Spinal cord (tissue), 10 donors: Measurements from ENCODE around the gene TMEM184A. TPM values are rescaled to one million over a fixed set of nuclear protein-coding genes. Genes with fewer than 3 reads are reported as not detected.

Source experiments
- DNase-seq, 6 donors: peaks; one replicate each; pipeline versions ENCODE4 v3.0.0 to v3.0.0-alpha.2; 2013 to 2015; ENCODE audit warnings: low spot score in 6 of 6, low read depth in 4 of 6
- H3K27ac ChIP-seq: one replicate; pipeline ENCODE4 v1.5.1; 2013; ENCODE audit warnings: low read depth, low read length, control low read depth
- H3K27me3 ChIP-seq: one replicate; pipeline ENCODE4 v1.6.1; 2013; ENCODE audit warnings: low read length; ENCODE audit not compliant: control insufficient read depth, insufficient read depth
- H3K36me3 ChIP-seq: one replicate; pipeline ENCODE4 v1.6.1; 2013; ENCODE audit warnings: low read length; ENCODE audit not compliant: control insufficient read depth, insufficient read depth
- H3K4me1 ChIP-seq: one replicate; pipeline ENCODE4 v1.6.1; 2013; ENCODE audit warnings: low read length; ENCODE audit not compliant: control insufficient read depth, insufficient read depth
- H3K4me3 ChIP-seq: one replicate; pipeline ENCODE4 v1.5.1; 2013; ENCODE audit warnings: low read depth, low read length, control low read depth
- H3K9me3 ChIP-seq: one replicate; pipeline ENCODE4 v1.6.1; 2013; ENCODE audit warnings: low read length; ENCODE audit not compliant: control insufficient read depth, insufficient read depth
- WGBS: methylation state at CpG from one replicate; pipeline ENCODE4 v1.1.5; 2013; ENCODE audit warnings: missing lambda C conversion rate; ENCODE audit not compliant: insufficient coverage; 5-methylcytosine and 5-hydroxymethylcytosine counted together
- long read RNA-seq, 4 donors: transcript quantifications; one replicate each; lab custom pipeline, GENCODE V29; 2026
- polyA plus RNA-seq, 2 donors: library from polyadenylated mRNA; unstranded; fragments of 120-200 nt; gene quantifications; one replicate each; pipeline ENCODE4 v1.2.1, GENCODE V29; 2013; ENCODE audit not compliant: insufficient read length in 2 of 2
- total RNA-seq, 2 donors: library from RNA; depleted of rRNA in 1 of 2; stranded (reverse); fragments of 120-200 nt in 1 of 2; fragments of >200 nt in 1 of 2; gene quantifications; one replicate each; pipeline versions ENCODE4 v1.2.3 to v1.2.4, GENCODE V29; 2013 to 2014
- donor health status: healthy.

The TMEM184A gene
- total RNA-seq (under 1 TPM; 0.20 to 0.33 TPM), polyA plus RNA-seq (1 to 10 TPM in 1 of 2 donors, under 1 TPM in 1; 0.74 to 2.3 TPM)
- long read RNA-seq, donor 1, partial matches to known transcripts, result 6 of 6 reads
- long read RNA-seq, donor 1, other reads (novel, unspliced or antisense), result 0 of 6 reads
- long read RNA-seq, donor 2, result 0 reads
- long read RNA-seq, donor 3, result 0 reads
- long read RNA-seq, donor 4, result 0 reads

DNA sequence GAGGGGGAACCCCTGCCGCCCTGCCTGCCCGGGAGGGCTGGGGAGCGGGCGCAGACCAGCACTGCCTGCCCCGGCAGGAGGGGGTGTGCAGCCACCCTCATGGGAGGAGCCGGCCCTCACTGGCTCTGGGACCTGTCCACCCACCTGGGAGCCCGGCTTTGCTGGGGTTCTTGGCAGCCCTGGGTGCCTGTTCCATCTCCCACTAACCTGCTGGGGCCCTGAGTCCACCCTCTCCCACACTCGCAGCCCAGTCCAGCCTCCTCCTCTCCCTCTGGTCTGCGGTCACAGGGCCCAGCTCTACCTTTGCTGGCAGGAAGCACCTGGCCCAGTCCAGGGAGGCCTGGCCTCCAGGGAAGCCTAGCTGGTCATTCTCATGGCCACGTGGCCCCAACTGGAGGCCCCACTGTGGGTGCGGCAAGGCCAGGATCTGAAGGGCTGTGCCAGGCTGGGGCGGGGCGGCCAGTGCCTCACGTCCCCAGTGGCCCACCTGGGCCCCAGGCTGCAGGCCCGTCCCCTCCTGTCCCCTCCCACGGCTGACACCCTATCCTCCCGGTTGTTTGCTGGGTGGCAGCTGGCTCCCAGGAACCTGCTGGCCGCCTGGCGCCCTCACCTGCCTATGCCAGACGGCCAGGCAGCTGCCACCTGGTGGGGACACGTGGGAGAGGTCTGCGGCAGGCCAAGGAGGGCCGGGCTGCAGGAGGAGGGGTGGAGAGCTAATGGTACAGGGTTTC lies at the start of gene TMEM184A:
Gene TMEM184A (minus strand): TSS at position 393 of the 731 bp plus-strand sequence. CDS start 721 bp downstream, outside the sequence.
- Histone ChIP-seq H3K36me3 (peaks cover 19% of the 10 kb centered on the region), H3K27me3 (no peaks in the 10 kb centered on the region), H3K27ac (no peak within 1 kb of the TSS), H3K4me1 (peaks cover 10% of the 10 kb centered on the region), H3K4me3 (no peak within 1 kb of the TSS), H3K9me3 (no peaks in the 10 kb centered on the region)
- DNase-seq, result peak in 1 of 6 donors; percentile 59
- 57% methylated on average over 23 of the region's 23 CpGs for WGBS

DNA sequence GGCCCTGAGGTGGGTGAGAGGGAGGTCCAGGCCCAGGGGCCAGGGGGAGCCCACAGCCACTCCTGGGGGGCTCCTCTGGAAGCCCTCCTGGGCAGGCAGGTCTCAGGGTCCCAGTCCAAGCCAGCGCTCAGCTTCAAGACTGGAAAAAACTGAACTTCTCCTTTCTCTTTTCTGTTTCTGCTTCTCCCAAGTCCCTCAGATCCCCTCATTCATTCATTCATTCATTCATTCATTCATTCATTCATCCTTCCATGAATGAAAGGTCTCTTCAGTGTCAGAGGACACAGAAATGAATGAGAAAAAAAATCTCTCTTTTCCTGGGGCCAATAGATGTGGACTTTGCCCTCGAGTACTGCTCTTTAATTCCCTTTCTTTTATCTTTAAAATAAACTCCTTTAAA lies 48.4 kb upstream of the TMEM184A start:
- Histone ChIP-seq H3K9me3 (no peaks in the 10 kb centered on the region), H3K4me1 (peaks cover 11% of the 10 kb centered on the region), H3K27ac (no peak overlapping the region), H3K4me3 (no peak overlapping the region), H3K36me3 (no peaks in the 10 kb centered on the region), H3K27me3 (peaks cover 2% of the 10 kb centered on the region)
- no peak for DNase-seq
- no CpG with 5 or more reads among the region's 2 CpGs for WGBS

DNA sequence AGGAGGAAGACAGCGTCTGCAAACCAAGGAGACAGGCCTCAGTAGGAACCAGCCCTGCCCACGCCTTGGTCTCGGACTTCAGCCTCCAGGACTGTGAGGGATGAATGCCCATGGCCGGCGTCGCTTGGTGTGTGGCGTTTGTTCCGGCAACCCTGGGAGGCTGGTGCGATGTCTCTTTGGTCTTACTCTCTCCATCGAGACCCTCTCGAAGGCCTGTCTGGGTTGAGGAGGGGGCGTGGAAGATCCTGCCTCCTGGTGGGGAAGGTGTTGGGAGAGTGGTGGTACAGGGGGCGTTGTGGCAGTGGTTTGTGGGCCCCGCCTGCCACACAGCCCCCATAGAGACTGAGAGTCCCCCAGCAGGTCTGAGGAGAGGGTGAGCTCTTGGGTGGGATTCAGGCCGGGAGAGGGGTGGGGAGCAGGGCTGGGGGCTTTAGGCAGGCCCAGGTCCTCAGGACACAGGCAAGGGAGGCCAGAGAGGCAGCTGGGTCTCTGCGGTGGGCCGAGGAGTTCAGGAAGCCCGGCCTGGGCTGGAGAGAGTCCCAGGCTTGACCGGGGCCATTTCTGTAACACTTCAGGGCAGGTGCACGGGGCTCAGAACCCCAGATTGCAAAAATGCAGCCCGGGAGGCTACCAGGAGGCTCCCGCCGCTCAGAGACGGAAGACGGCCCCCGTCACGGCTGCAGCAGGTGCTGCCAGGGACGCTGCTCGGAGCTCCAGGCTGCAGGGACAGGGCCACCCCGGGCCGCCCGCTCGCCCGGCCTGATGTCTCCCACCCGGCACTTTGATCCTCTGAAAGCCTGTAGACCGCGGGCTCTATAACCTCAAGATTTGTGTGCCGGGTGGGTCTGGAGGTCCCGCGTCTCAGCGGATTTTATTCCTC lies 47.6 kb upstream of the TMEM184A start:
- DNase-seq, result no peak
- Histone ChIP-seq H3K36me3 (no peaks in the 10 kb centered on the region), H3K27me3 (peaks cover 2% of the 10 kb centered on the region), H3K4me1 (peaks cover 11% of the 10 kb centered on the region), H3K27ac (no peak overlapping the region), H3K9me3 (no peaks in the 10 kb centered on the region), H3K4me3 (no peak overlapping the region)
- WGBS, result 66% methylated on average over 37 of the region's 41 CpGs

DNA sequence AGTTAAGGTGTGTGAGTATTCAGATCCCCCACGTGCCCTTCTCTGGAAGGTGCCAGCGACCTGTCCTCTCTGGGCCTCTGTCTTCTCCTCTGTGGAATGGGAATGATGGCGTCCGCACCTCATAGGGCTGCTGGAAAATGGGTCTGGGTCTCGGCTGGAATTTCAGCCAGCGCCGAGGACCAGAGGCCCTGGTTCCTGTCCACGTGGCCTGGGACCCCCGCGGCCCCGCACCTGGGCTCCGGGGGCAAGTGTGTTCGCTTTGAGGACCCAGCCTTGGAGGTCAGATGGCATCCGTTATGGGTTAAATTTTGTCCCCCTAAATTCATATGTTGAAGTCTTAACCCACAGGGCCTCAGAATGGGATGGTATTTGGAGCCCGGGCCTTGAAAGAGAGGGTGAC lies 46.4 kb upstream of the TMEM184A start:
- H3K4me1 ChIP-seq, result peaks cover 6% of the 10 kb centered on the region
- no peaks in the 10 kb centered on the region for H3K9me3 ChIP-seq
- WGBS, result 95% methylated on average over 15 of the region's 15 CpGs
- H3K4me3 ChIP-seq, result no peak overlapping the region
- DNase-seq, result no peak
- H3K27ac ChIP-seq, result no peak overlapping the region
- no peaks in the 10 kb centered on the region for H3K36me3 ChIP-seq
- peaks cover 2% of the 10 kb centered on the region for H3K27me3 ChIP-seq

DNA sequence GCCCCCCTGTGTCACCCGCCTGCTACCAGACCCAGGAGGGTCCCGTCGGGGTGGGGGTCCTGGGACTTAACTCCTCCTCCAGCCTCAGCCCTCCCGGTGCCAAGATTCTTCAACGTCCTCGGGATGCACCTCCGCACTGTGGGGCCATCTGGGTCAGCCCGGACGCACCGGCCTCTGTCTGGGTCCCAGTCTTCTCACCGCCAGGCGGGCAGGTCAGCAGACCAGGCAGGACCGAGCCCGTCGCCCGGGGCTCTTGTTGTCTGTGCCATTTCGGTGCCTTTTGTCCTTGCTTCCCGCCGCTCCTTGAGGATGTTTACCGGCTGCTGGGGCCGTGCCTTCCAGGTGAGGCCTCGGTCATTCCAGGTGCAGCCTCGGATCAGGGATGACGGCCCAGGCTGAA lies 46.0 kb upstream of the TMEM184A start:
- Histone ChIP-seq H3K4me3 (no peak overlapping the region), H3K36me3 (no peaks in the 10 kb centered on the region), H3K9me3 (no peaks in the 10 kb centered on the region), H3K27me3 (peaks cover 2% of the 10 kb centered on the region), H3K4me1 (peaks cover 6% of the 10 kb centered on the region), H3K27ac (no peak overlapping the region)
- no peak for DNase-seq
- 81% methylated on average over 24 of the region's 24 CpGs for WGBS

DNA sequence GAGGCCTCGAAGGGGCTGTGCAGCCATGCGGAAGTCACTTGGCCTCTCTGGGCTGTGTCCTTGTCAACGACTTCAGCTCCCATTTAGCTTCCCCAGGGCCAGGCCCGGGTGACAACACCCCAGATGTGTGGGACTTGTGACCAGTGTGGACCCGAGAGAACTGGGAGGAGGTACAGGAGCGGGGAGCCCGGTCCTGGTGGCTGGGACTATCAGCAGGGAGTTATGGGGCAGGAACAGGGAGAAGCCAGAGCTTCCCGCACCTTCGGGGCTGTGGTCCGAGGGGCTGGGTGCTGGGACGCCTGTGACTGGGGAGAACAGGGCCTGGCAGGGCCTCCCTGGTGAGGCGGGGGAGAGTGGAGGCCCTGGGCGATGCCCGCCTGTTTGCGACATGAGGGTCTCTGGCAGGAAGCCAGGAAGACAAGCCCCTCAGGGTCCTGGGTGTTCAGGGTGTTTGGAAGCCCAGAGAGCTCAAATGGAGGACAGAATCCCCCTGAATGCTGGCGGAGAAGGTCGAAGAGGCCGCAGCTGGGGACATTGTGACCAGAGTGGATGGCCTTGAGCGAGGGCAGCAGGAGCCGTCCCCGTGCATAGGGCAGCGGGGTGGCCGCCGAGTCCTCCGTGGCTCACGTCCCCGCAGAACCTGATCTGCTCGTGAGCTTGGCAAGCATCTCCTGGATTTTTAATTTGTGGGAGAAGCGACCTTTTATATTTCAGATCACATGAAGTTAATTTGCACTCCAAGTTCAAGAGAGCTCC lies 43.8 kb upstream of the TMEM184A start:
- no peak for DNase-seq
- Histone ChIP-seq H3K36me3 (no peaks in the 10 kb centered on the region), H3K4me1 (peaks cover 6% of the 10 kb centered on the region), H3K9me3 (no peaks in the 10 kb centered on the region), H3K27me3 (no peaks in the 10 kb centered on the region), H3K4me3 (no peak overlapping the region), H3K27ac (no peak overlapping the region)
- 79% methylated on average over 29 of the region's 29 CpGs for WGBS

DNA sequence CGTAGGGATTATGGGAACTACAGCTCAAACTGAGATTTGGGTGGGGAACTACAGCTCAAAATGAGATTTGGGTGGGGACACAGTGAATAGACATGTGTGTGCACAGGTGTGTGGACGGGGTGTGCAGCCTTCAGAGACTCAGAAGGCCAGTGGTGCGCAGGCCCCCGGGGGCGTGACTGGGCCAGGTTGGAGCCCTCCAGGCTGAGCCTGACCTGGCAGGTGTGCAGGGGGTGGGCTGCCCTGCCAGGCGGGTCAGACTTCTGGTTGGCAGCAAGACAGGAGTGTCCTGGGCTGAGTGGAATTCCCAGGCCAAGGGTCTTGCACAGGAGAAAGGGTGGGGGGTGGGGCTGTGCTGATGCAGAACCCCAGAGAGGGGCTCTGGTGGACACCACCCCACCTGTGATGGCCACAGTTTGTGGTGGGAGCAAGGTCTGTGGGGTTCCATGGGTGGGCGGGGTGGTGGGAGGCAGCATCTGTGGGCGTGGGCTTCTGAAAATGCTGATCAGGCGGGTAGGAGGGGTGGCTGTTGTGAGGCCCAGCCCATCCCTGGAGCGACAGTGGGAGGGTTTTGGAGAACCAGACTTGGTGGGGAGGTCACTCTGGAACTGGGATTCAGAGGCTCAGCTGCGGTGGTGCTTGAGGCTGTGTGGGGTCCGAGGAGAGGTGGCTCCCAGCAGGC lies 43.1 kb upstream of the TMEM184A start:
- 89% methylated on average over 11 of the region's 12 CpGs for WGBS
- H3K27ac ChIP-seq, result no peak overlapping the region
- DNase-seq, result no peak
- peaks cover 4% of the 10 kb centered on the region for H3K4me1 ChIP-seq
- no peaks in the 10 kb centered on the region for H3K27me3 ChIP-seq
- no peak overlapping the region for H3K4me3 ChIP-seq
- H3K9me3 ChIP-seq, result no peaks in the 10 kb centered on the region
- H3K36me3 ChIP-seq, result no peaks in the 10 kb centered on the region

DNA sequence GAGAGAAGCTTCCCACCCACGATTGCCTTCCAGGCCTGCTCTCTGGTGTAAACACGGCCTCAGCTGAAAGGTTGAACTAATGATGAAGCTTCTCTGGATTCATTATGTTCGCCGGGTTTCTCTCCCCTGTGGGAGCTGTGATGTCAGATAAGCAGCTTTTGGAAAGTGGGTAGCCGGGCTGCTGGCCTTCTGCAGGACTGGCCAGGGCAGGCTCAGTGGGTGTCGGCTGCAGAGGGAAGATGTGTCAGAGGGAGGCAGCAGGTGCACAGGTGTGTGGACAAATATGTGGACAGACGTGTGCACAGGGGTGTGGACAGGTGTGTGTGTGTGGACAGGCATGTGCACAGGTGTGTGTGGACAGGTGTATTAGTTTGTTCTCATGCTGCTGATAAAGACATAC lies 42.3 kb upstream of the TMEM184A start:
- H3K4me1 ChIP-seq, result peaks cover 2% of the 10 kb centered on the region
- H3K27ac ChIP-seq, result no peak overlapping the region
- DNase-seq, result no peak
- 81% methylated on average over 7 of the region's 7 CpGs for WGBS
- no peaks in the 10 kb centered on the region for H3K27me3 ChIP-seq
- H3K9me3 ChIP-seq, result no peaks in the 10 kb centered on the region
- no peak overlapping the region for H3K4me3 ChIP-seq
- H3K36me3 ChIP-seq, result no peaks in the 10 kb centered on the region

DNA sequence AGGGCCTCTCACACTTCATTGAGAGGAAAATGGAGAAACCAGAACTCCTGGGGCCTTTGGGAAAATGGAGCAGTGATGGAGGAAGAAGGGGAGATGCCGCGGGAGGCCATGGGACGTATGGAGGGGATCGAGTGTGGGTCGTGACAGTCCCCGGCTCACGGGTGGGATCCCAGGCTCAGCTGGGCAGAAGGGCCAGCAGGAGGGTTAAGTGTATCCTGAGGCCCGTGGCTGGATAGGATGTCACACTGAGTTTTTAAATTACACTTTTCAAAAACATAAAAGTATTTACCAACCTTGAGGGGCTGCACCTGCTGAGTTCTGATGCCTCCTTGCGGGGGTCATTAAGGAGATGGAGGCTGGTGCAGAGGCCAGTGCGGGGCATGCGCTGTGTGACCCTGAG lies 41.8 kb upstream of the TMEM184A start:
- Histone ChIP-seq H3K27ac (no peak overlapping the region), H3K4me1 (peaks cover 4% of the 10 kb centered on the region), H3K36me3 (no peaks in the 10 kb centered on the region), H3K4me3 (no peak overlapping the region), H3K9me3 (no peaks in the 10 kb centered on the region), H3K27me3 (no peaks in the 10 kb centered on the region)
- WGBS, result 83% methylated on average over 8 of the region's 11 CpGs
- DNase-seq, result no peak
